HG03460 (cell line): ENCODE results near the gene TPSAB1.
"Not testable (repeated sequence)": the region's sequence is repeated elsewhere in the genome, so short reads cannot be mapped to it uniquely, and the experiment has no call there.

Source experiments
- ATAC-seq: cut with Tn5 transposase; IDR thresholded peaks from one replicate; pipeline ENCODE4 v1.9.1; 2021; ENCODE audit not compliant: unreplicated experiment

The TPSAB1 gene

GRCh38 chr16:1223355-1224214, 16.9 kb upstream of the TPSAB1 start:
- no peak for ATAC-seq

- ATAC-seq, result no peak
These were observed 15.9 kb upstream of the TPSAB1 start for GRCh38 chr16:1224558-1224957.

GRCh38 chr16:1225051-1225451, 15.5 kb upstream of the TPSAB1 start, which contains the start of gene TPSG1:
TPSG1 (minus strand) TSS chr16:1225268; CDS start chr16:1225252, 16 bp downstream.
- ATAC-seq, result no peak

- ATAC-seq, result not testable (repeated sequence)
These were observed 14.7 kb upstream of the TPSAB1 start for GRCh38 chr16:1225728-1226311.

GRCh38 chr16:1226692-1227091, 13.8 kb upstream of the TPSAB1 start:
- ATAC-seq, result not testable (repeated sequence)

- not testable (repeated sequence) for ATAC-seq
These were observed 12.3 kb upstream of the TPSAB1 start for GRCh38 chr16:1228227-1228626.

- ATAC-seq, result not testable (repeated sequence)
These were observed 11.0 kb upstream of the TPSAB1 start for GRCh38 chr16:1229476-1229875.

GRCh38 chr16:1230084-1230470, 10.4 kb upstream of the TPSAB1 start, which contains the start of gene TPSB2:
TPSB2 (minus strand) TSS chr16:1230184; CDS start chr16:1229951, 233 bp downstream.
- ATAC-seq, result not testable (repeated sequence)

- not testable (repeated sequence) for ATAC-seq
These were observed 9.9 kb upstream of the TPSAB1 start for GRCh38 chr16:1230471-1231212.

GRCh38 chr16:1231301-1231700, 9.2 kb upstream of the TPSAB1 start:
- not testable (repeated sequence) for ATAC-seq

GRCh38 chr16:1232049-1232748, 8.3 kb upstream of the TPSAB1 start:
- not testable (repeated sequence) for ATAC-seq

- not testable (repeated sequence) for ATAC-seq
These were observed 3.8 kb upstream of the TPSAB1 start for GRCh38 chr16:1236659-1237058.

- no peak for ATAC-seq
These were observed 2.5 kb upstream of the TPSAB1 start for GRCh38 chr16:1237990-1238389.

- not testable (repeated sequence) for ATAC-seq
These were observed 1.6 kb upstream of the TPSAB1 start for GRCh38 chr16:1238909-1239308.

- ATAC-seq, result not testable (repeated sequence)
These were observed 930 bp upstream of the TPSAB1 start for GRCh38 chr16:1239575-1239974.

GRCh38 chr16:1241081-1241480, 576 bp downstream of the TPSAB1 start:
- not testable (repeated sequence) for ATAC-seq

- ATAC-seq, result not testable (repeated sequence)
These were observed 2.9 kb downstream of the TPSAB1 start for GRCh38 chr16:1243363-1243762.

- not testable (repeated sequence) for ATAC-seq
These were observed 3.7 kb downstream of the TPSAB1 start for GRCh38 chr16:1243907-1244850.

GRCh38 chr16:1244881-1245280, 4.4 kb downstream of the TPSAB1 start:
- ATAC-seq, result no peak
